Measurements from ENCODE around the gene CSF3R.

Gene CSF3R

DNA sequence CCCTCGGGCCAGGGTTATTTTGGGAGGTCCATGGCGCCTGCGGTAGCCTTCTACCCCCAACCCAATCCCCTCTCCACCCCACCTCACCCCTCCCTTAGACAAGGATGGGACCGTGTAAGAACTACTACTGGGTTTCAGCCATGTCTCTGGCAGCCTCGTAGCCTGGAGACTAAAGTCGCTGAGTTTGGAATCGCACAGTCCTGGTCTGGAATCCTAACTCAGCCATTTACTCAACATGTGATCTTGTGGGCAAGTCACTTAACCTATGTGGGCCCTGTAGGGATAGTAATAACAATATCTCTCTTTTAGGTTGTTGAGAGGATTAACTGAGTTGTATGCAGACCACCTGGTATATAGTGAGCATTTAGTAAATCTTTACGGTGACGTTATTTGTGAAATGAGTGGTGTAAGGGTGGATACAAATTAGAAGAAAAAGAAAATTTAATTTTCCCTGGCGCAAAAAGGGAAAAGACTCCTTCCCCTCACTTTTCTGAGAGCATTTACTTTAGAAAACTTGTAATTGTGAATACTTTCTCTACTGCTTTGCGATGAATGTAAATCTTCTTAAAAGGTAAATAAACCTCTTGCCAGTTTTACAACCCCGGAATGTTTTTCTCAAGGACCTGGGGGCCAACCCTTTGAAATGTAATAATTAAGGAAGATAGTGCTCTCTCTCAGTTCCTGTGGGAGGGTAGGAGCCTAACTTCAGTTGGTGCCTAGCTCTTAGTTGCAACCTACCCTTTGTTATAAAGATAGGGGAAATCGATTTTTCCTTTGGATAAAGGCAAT is 17.9 kb downstream of the CSF3R start:
- no peaks in the 10 kb centered on the region for H3K9me3 ChIP-seq (ENCODE audit: control insufficient read depth, insufficient read depth, low read length)
- H3K27me3 ChIP-seq (ENCODE audit: control insufficient read depth, insufficient read depth, low read length): peaks cover 39% of the 10 kb centered on the region
- peaks cover 16% of the 10 kb centered on the region for H3K36me3 ChIP-seq (ENCODE audit: control insufficient read depth, insufficient read depth, low read length)
- peak overlapping the region; percentile 100 for H3K4me3 ChIP-seq (ENCODE audit: low read depth, low read length)
- peak overlapping the region; percentile 88 for H3K9ac ChIP-seq (ENCODE audit: low read depth, low read length)
- H3K4me1 ChIP-seq (ENCODE audit: control insufficient read depth, insufficient read depth, low read length): peaks cover 2% of the 10 kb centered on the region

DNA sequence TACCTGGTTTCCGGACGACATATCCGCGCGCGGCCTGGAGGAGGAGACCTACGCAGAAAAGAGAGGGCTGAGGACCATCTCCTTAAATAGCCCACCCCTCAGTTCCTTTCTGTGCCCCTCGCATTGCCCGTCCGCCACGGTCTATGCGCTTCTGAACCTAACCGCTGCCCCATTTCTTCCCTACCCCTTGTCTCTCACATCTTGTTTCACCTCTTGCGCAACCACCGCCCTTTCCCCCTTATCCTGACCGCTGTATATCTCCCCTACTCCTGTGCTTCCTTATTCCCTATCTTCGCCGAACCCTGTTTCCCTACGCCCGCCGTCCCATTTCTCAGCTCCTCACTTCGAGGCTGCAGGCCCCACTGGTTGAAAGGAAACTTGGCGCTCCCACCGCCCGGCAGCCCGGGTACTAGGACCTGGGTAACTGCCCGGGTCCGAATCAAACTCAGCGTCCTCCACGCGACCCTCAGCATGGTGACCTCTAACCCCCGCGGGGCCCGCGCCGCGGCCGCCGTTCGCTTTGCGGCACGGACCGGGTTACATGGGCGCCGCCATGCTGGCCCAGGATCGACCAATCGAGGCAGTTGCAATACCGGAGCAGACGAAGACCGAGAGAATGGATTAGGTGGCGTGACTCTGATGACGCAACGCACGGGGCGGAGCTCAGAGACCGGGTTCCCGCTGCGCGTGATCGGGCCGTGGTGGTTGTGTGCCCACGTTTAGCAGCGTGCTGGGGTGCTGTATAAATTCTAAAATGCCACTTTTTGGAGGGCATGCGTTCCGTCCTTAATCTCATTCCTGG is 18.7 kb downstream of the CSF3R start, which contains the start of gene MRPS15:
TSS of gene MRPS15 (minus strand) at position 582 of the 802 bp plus-strand sequence. CDS start at position 473, 109 bp downstream.
- peaks cover 19% of the 10 kb centered on the region for H3K36me3 ChIP-seq (ENCODE audit: control insufficient read depth, insufficient read depth, low read length)
- peak within 1 kb of the TSS; percentile 88 for H3K9ac ChIP-seq (ENCODE audit: low read depth, low read length)
- H3K4me3 ChIP-seq (ENCODE audit: low read depth, low read length): peak within 1 kb of the TSS; percentile 100
- H3K4me1 ChIP-seq (ENCODE audit: control insufficient read depth, insufficient read depth, low read length): peaks cover 2% of the 10 kb centered on the region
- peaks cover 38% of the 10 kb centered on the region for H3K27me3 ChIP-seq (ENCODE audit: control insufficient read depth, insufficient read depth, low read length)
- H3K9me3 ChIP-seq (ENCODE audit: control insufficient read depth, insufficient read depth, low read length): no peaks in the 10 kb centered on the region

DNA sequence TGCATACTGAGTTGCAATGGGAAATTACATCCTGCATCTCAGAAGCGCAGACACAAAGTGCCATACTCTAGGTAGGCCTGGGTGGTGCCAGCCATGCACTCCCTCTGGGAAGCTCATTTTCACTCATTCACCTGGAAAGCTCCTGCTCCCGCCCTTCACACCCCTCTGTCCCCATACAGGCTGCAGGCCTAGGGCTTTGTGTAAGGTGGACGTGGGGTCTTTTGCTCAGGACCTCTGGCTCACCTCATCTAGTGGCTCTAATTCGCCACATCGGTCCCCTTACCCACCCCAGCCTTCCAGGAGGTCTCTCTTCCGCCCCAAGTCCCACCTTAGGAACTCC is 19.3 kb downstream of the CSF3R start:
- H3K9me3 ChIP-seq (ENCODE audit: control insufficient read depth, insufficient read depth, low read length): no peaks in the 10 kb centered on the region
- H3K27me3 ChIP-seq (ENCODE audit: control insufficient read depth, insufficient read depth, low read length): peaks cover 33% of the 10 kb centered on the region
- peak overlapping the region; percentile 88 for H3K9ac ChIP-seq (ENCODE audit: low read depth, low read length)
- peaks cover 2% of the 10 kb centered on the region for H3K4me1 ChIP-seq (ENCODE audit: control insufficient read depth, insufficient read depth, low read length)
- H3K36me3 ChIP-seq (ENCODE audit: control insufficient read depth, insufficient read depth, low read length): peaks cover 23% of the 10 kb centered on the region
- H3K4me3 ChIP-seq (ENCODE audit: low read depth, low read length): peak overlapping the region; percentile 100

DNA sequence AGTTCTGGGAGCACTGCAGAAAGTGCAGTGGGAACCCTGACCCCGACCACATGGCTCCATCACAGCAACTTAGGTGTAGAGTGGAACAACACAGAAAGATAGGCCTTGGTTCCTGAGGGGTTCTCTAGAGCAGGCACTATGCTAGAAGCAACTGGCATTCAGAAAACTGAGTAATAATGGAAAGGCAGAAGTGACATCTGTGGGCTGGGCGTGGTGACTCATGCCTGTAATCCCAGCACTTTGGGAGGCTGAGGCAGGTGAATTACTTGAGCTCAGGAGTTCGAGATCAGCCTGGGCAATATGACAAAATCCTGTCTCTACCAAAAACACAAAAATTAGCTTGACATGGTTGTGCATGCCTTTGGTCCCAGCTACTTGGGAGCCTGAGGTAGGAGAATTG is 23.8 kb downstream of the CSF3R start:
- H3K36me3 ChIP-seq (ENCODE audit: control insufficient read depth, insufficient read depth, low read length): peaks cover 53% of the 10 kb centered on the region
- no peaks in the 10 kb centered on the region for H3K27me3 ChIP-seq (ENCODE audit: control insufficient read depth, insufficient read depth, low read length)
- H3K9me3 ChIP-seq (ENCODE audit: control insufficient read depth, insufficient read depth, low read length): no peaks in the 10 kb centered on the region
- no peaks in the 10 kb centered on the region for H3K4me1 ChIP-seq (ENCODE audit: control insufficient read depth, insufficient read depth, low read length)
- no peak overlapping the region for H3K9ac ChIP-seq (ENCODE audit: low read depth, low read length)
- H3K4me3 ChIP-seq (ENCODE audit: low read depth, low read length): no peak overlapping the region

DNA sequence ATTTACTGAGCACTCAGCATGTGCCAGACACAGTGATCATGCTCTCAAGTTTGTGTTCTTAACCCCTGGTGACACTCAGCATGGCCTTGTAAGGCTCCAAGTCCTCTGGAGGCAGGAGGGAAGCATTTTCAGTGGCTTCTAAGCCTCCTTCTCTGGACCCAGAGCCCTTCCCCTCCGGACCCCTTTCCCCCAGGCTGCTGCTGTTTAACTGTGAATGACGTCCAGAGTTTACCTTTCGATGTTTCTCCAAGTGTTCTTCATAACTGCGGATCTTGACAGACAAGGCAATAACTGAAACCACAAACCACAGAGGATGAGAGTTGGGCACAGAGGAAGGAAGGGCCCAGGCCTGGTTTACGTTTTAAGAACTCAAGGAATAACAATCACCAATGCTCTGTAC is 25.0 kb downstream of the CSF3R start:
- Histone ChIP-seq H3K9ac (ENCODE audit: low read depth, low read length) (no peak overlapping the region), H3K9me3 (ENCODE audit: control insufficient read depth, insufficient read depth, low read length) (no peaks in the 10 kb centered on the region), H3K36me3 (ENCODE audit: control insufficient read depth, insufficient read depth, low read length) (peaks cover 54% of the 10 kb centered on the region), H3K27me3 (ENCODE audit: control insufficient read depth, insufficient read depth, low read length) (no peaks in the 10 kb centered on the region), H3K4me1 (ENCODE audit: control insufficient read depth, insufficient read depth, low read length) (no peaks in the 10 kb centered on the region), H3K4me3 (ENCODE audit: low read depth, low read length) (no peak overlapping the region)

DNA sequence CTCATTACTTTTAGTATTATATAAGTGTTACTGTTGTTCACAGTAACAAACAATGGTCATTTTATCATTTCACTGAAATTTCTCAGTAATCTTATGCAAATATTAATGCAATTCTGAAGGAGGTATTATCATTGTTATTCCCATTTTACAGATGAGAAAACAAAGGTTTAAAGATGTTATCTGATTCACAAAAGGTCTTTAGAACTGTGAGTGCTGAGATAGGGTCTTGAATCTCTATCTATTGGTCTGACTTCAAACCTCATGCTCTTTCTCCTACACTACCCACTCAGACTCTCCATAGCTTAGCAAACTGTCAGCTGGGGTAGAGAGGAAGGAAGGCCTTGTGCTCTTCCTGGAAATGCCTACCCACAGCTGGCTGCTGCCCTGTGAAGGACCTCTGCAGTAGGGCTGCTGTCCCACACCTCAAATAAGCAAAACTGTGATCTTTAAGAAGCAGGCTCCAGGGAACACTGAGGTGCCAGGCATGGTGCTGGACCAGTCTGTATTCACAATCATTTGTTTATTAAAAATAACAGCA is 26.3 kb downstream of the CSF3R start:
- Histone ChIP-seq H3K4me3 (ENCODE audit: low read depth, low read length) (no peak overlapping the region), H3K36me3 (ENCODE audit: control insufficient read depth, insufficient read depth, low read length) (peaks cover 46% of the 10 kb centered on the region), H3K27me3 (ENCODE audit: control insufficient read depth, insufficient read depth, low read length) (no peaks in the 10 kb centered on the region), H3K9me3 (ENCODE audit: control insufficient read depth, insufficient read depth, low read length) (no peaks in the 10 kb centered on the region), H3K9ac (ENCODE audit: low read depth, low read length) (no peak overlapping the region), H3K4me1 (ENCODE audit: control insufficient read depth, insufficient read depth, low read length) (no peaks in the 10 kb centered on the region)

DNA sequence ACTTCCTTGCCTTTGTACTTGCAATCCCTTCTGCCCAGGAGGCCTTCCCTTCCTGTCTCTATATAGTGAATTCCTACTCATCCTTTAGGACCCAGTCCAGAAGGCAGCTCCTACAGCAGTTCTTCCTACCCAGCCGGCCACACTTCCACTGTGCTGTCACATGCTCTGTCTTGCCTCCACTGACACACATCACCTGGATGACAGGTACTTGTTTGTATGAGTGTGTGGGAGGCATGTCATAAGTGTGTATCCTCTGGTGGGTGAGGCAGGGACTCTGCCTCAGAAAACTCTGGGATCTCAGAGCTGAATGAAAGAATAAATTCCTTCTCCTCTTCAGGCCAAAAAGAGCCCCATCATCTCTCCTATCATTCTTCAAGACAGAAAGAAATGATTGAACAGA is 27.3 kb downstream of the CSF3R start:
- no peak overlapping the region for H3K9ac ChIP-seq (ENCODE audit: low read depth, low read length)
- no peaks in the 10 kb centered on the region for H3K9me3 ChIP-seq (ENCODE audit: control insufficient read depth, insufficient read depth, low read length)
- H3K4me1 ChIP-seq (ENCODE audit: control insufficient read depth, insufficient read depth, low read length): no peaks in the 10 kb centered on the region
- no peak overlapping the region for H3K4me3 ChIP-seq (ENCODE audit: low read depth, low read length)
- H3K36me3 ChIP-seq (ENCODE audit: control insufficient read depth, insufficient read depth, low read length): peaks cover 38% of the 10 kb centered on the region
- no peaks in the 10 kb centered on the region for H3K27me3 ChIP-seq (ENCODE audit: control insufficient read depth, insufficient read depth, low read length)

DNA sequence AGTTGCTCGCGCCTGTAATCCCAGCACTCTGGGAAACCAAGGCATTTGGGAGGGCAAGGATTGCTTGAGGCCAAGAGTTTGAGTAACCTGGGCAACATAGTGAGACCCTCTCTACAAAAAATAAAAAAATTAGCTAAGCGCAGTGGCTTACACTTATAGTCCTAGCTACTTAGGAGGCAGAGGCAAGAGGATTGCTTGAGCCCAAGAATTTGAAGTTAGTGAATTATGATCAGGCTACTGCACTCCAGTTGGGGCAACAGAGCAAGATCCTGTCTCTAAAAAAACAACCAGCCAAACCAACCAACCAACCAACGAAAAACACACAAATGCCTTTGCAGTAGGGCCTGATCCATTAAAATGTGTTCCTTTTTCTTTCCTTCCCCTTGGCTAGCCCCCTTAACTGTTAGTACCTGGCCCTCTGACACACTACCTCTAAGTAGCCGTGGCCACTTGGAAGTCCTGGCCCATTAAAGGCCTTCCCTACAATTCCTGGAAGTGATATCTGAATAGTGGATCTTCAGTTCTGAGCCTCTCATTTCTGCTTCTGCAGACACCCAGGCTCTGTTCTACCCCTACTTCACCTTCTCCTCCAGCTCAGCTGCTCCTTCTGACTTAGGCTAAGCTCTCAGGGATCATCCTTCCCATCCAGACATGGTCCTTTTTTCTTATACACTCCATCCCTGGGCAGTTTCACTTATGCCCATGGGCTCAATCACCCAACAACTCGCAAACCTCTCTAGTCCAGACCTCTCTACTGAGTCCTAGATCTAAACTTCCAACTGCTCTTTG is 28.9 kb downstream of the CSF3R start:
- H3K9ac ChIP-seq (ENCODE audit: low read depth, low read length): no peak overlapping the region
- H3K27me3 ChIP-seq (ENCODE audit: control insufficient read depth, insufficient read depth, low read length): no peaks in the 10 kb centered on the region
- H3K4me1 ChIP-seq (ENCODE audit: control insufficient read depth, insufficient read depth, low read length): no peaks in the 10 kb centered on the region
- peaks cover 33% of the 10 kb centered on the region for H3K36me3 ChIP-seq (ENCODE audit: control insufficient read depth, insufficient read depth, low read length)
- H3K9me3 ChIP-seq (ENCODE audit: control insufficient read depth, insufficient read depth, low read length): no peaks in the 10 kb centered on the region
- H3K4me3 ChIP-seq (ENCODE audit: low read depth, low read length): no peak overlapping the region

DNA sequence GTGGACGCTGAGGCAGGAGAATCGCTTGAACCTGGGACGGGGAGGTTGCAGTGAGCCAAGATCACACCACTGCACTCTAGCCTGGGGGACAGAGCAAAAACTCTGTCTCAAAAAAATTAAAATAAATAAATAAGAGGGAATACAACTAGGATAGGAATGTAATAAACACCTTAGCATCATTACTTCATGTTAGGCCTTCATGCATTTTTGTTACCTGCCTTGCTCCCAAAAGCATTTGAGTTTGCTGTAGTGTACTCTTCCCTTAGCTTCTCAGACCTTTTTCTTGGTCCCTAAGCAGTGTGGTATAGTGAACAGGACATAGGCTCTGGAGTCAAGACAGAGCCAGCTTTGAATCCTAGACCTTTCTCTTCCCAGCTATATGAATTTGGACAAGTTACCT is 29.7 kb downstream of the CSF3R start:
- no peaks in the 10 kb centered on the region for H3K9me3 ChIP-seq (ENCODE audit: control insufficient read depth, insufficient read depth, low read length)
- H3K4me1 ChIP-seq (ENCODE audit: control insufficient read depth, insufficient read depth, low read length): no peaks in the 10 kb centered on the region
- no peaks in the 10 kb centered on the region for H3K27me3 ChIP-seq (ENCODE audit: control insufficient read depth, insufficient read depth, low read length)
- no peak overlapping the region for H3K4me3 ChIP-seq (ENCODE audit: low read depth, low read length)
- H3K9ac ChIP-seq (ENCODE audit: low read depth, low read length): no peak overlapping the region
- peaks cover 31% of the 10 kb centered on the region for H3K36me3 ChIP-seq (ENCODE audit: control insufficient read depth, insufficient read depth, low read length)

DNA sequence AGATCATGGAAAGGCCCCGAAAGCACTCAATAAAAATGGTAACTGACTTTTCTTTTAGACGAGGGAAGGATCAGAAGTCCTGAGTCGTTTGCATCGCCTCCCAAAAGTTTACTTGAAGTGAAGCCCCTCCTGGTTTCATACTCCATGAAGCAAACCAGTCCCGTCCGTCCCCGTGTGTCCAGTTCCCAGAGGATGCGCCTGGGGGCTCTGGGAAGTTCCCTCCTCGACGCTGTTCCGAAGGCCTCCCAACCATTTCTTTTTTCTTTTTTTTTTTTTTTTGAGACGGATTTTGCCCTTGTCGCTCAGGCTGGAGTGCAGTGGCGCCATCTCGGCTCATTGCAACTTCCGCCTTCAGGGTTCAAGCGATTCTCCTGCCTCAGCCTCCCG is 31.8 kb downstream of the CSF3R start:
- H3K9ac ChIP-seq (ENCODE audit: low read depth, low read length): peak overlapping the region; percentile 28
- peaks cover 18% of the 10 kb centered on the region for H3K36me3 ChIP-seq (ENCODE audit: control insufficient read depth, insufficient read depth, low read length)
- no peaks in the 10 kb centered on the region for H3K27me3 ChIP-seq (ENCODE audit: control insufficient read depth, insufficient read depth, low read length)
- no peaks in the 10 kb centered on the region for H3K4me1 ChIP-seq (ENCODE audit: control insufficient read depth, insufficient read depth, low read length)
- H3K4me3 ChIP-seq (ENCODE audit: low read depth, low read length): peak overlapping the region; percentile 77
- H3K9me3 ChIP-seq (ENCODE audit: control insufficient read depth, insufficient read depth, low read length): no peaks in the 10 kb centered on the region

DNA sequence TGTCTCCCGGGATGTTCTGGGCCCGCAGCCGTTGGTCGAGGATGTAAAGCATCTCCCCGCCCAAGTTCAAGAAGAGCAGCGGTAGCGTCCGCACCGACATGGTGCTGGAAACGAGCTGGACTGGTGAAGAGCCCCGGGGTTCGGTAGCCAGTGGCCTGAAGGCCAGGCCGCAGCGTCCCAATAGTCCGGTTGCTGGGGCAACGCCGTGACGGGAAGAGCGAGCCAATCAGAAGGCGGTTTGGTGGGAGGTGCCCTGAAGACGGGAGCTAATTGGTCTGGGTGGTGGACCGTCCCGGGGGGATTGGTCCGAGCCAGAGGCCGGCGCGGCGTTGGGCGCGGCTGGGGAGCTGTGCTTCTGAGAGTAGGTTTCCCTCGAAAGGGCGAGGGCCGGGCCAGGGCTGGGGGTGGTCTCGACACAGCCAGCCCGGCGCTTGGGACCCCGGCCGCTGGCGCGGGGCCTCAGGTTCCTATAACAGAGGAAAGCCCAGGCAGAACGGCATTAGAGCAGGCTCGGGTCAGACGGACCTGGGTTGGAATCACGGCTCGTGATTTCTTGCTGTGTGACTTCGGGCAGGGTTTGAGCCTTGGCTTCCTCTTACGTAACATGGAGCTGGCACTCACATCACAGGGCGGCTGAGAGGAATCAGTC is 32.3 kb downstream of the CSF3R start, which contains the start of gene OSCP1:
TSS of gene OSCP1 (minus strand) at position 182 of the 649 bp plus-strand sequence. CDS start at position 100, 82 bp downstream.
- peak within 1 kb of the TSS; percentile 77 for H3K4me3 ChIP-seq (ENCODE audit: low read depth, low read length)
- peak within 1 kb of the TSS; percentile 28 for H3K9ac ChIP-seq (ENCODE audit: low read depth, low read length)
- H3K9me3 ChIP-seq (ENCODE audit: control insufficient read depth, insufficient read depth, low read length): no peaks in the 10 kb centered on the region
- peaks cover 14% of the 10 kb centered on the region for H3K36me3 ChIP-seq (ENCODE audit: control insufficient read depth, insufficient read depth, low read length)
- H3K4me1 ChIP-seq (ENCODE audit: control insufficient read depth, insufficient read depth, low read length): no peaks in the 10 kb centered on the region
- H3K27me3 ChIP-seq (ENCODE audit: control insufficient read depth, insufficient read depth, low read length): no peaks in the 10 kb centered on the region

All from iPS-15b (cell line).